ENCODE measurements around the gene SH2B3. TPM values are rescaled to one million over a fixed set of nuclear protein-coding genes. Genes with fewer than 3 reads are reported as not detected.
A peak's percentile ranks its signal among the peaks of the same experiment; 100 is the strongest.
"Not testable (repeated sequence)": the region's sequence is repeated elsewhere in the genome, so short reads cannot be mapped to it uniquely, and the experiment has no call there.

Gene SH2B3
- total and polyA plus RNA-seq, 2 donors from 2014 or later, result 7.3 to 35.0 TPM

GRCh38 chr12:111396726-111397445 lies 8.8 kb upstream of the SH2B3 start:
- no peaks in the 10 kb centered on the region for H3K9me3 ChIP-seq (ENCODE audit: control insufficient read depth in 2 of 3, insufficient read depth in 1 of 3, low read length in 3 of 3)
- peak; percentile 98 for TF ChIP-seq CTCF (IDR thresholded peaks at IDR 0.05; ENCODE audit: borderline replicate concordance, extremely low read depth, insufficient read depth)
- H3K4me3 ChIP-seq (ENCODE audit: low read length in 3 of 3), result no peak overlapping the region
- peak overlapping the region in 1 of 2 donors; percentile 1 for H3K27ac ChIP-seq (ENCODE audit: low read depth in 2 of 2, low read length in 2 of 2)
- H3K27me3 ChIP-seq (ENCODE audit: control insufficient read depth, insufficient read depth, low read length), result no peaks in the 10 kb centered on the region
- peak overlapping the region in 1 of 3 donors; percentile 75 for H3K9ac ChIP-seq (ENCODE audit: low read length in 3 of 3)
- intact Hi-C loops (cut with DNase I), result loop anchor here (5.0 kb wide), 1 partner anchor 55 kb away; no protein-coding TSS in a partner anchor
- H3K4me1 ChIP-seq (ENCODE audit: control insufficient read depth in 2 of 3, insufficient read depth in 2 of 3, low read depth in 1 of 3, low read length in 3 of 3), result peaks cover 0 to 5% (median 0%) of the 10 kb centered on the region in 3 donors
- FAIRE-seq (no peak), DNase-seq (peak; percentile 85 to 97 (median 88))
- no peaks in the 10 kb centered on the region for H3K36me3 ChIP-seq (ENCODE audit: control insufficient read depth in 2 of 3, insufficient read depth in 3 of 3, low read length in 3 of 3)

- peaks cover 0 to 12% (median 0%) of the 10 kb centered on the region in 3 donors for H3K4me1 ChIP-seq (ENCODE audit: control insufficient read depth in 2 of 3, insufficient read depth in 2 of 3, low read depth in 1 of 3, low read length in 3 of 3)
- no peaks in the 10 kb centered on the region for H3K9me3 ChIP-seq (ENCODE audit: control insufficient read depth in 2 of 3, insufficient read depth in 1 of 3, low read length in 3 of 3)
- no peak overlapping the region for H3K4me3 ChIP-seq (ENCODE audit: low read length in 3 of 3)
- intact Hi-C loops (cut with DNase I), result loop anchor here (5.0 kb wide), 1 partner anchor 54 kb away; no protein-coding TSS in a partner anchor
- no peak overlapping the region for H3K9ac ChIP-seq (ENCODE audit: low read length in 3 of 3)
- H3K27ac ChIP-seq (ENCODE audit: low read depth in 2 of 2, low read length in 2 of 2), result no peak overlapping the region
- no peak for TF ChIP-seq CTCF (IDR thresholded peaks at IDR 0.05; ENCODE audit: borderline replicate concordance, extremely low read depth, insufficient read depth)
- H3K36me3 ChIP-seq (ENCODE audit: control insufficient read depth in 2 of 3, insufficient read depth in 3 of 3, low read length in 3 of 3), result no peaks in the 10 kb centered on the region
- DNase-seq (no peak), FAIRE-seq (no peak)
- H3K27me3 ChIP-seq (ENCODE audit: control insufficient read depth, insufficient read depth, low read length), result no peaks in the 10 kb centered on the region
These were observed 7.2 kb upstream of the SH2B3 start for GRCh38 chr12:111398530-111398929.

GRCh38 chr12:111399741-111400404 lies 5.8 kb upstream of the SH2B3 start:
- H3K4me1 ChIP-seq (ENCODE audit: control insufficient read depth in 2 of 3, insufficient read depth in 2 of 3, low read depth in 1 of 3, low read length in 3 of 3), result peaks cover 0 to 21% (median 7%) of the 10 kb centered on the region in 3 donors
- H3K36me3 ChIP-seq (ENCODE audit: control insufficient read depth in 2 of 3, insufficient read depth in 3 of 3, low read length in 3 of 3); DNase-seq; H3K4me3 ChIP-seq (ENCODE audit: low read length in 3 of 3); H3K27ac ChIP-seq (ENCODE audit: low read depth in 2 of 2, low read length in 2 of 2); H3K27me3 ChIP-seq (ENCODE audit: control insufficient read depth, insufficient read depth, low read length); H3K9me3 ChIP-seq (ENCODE audit: control insufficient read depth in 2 of 3, insufficient read depth in 1 of 3, low read length in 3 of 3); FAIRE-seq; H3K9ac ChIP-seq (ENCODE audit: low read length in 3 of 3): not testable (repeated sequence)
- intact Hi-C loops (cut with DNase I), result loop anchor here (5.0 kb wide), 1 partner anchor 52 kb away; no protein-coding TSS in a partner anchor

GRCh38 chr12:111401167-111401605 lies 4.5 kb upstream of the SH2B3 start:
- Histone ChIP-seq H3K9ac (ENCODE audit: low read length in 3 of 3) (no peak overlapping the region), H3K4me1 (ENCODE audit: control insufficient read depth in 2 of 3, insufficient read depth in 2 of 3, low read depth in 1 of 3, low read length in 3 of 3) (peaks cover 0 to 22% (median 7%) of the 10 kb centered on the region in 3 donors), H3K36me3 (ENCODE audit: control insufficient read depth in 2 of 3, insufficient read depth in 3 of 3, low read length in 3 of 3) (no peaks in the 10 kb centered on the region), H3K27ac (ENCODE audit: low read depth in 2 of 2, low read length in 2 of 2) (no peak overlapping the region), H3K27me3 (ENCODE audit: control insufficient read depth, insufficient read depth, low read length) (no peaks in the 10 kb centered on the region), H3K4me3 (ENCODE audit: low read length in 3 of 3) (no peak overlapping the region), H3K9me3 (ENCODE audit: control insufficient read depth in 2 of 3, insufficient read depth in 1 of 3, low read length in 3 of 3) (no peaks in the 10 kb centered on the region)
- intact Hi-C loops (cut with DNase I), result no loop called here
- no peak for DNase-seq
- no peak for TF ChIP-seq CTCF (IDR thresholded peaks at IDR 0.05; ENCODE audit: borderline replicate concordance, extremely low read depth, insufficient read depth)
- FAIRE-seq, result no peak

- H3K27me3 ChIP-seq (ENCODE audit: control insufficient read depth, insufficient read depth, low read length); H3K27ac ChIP-seq (ENCODE audit: low read depth in 2 of 2, low read length in 2 of 2); H3K36me3 ChIP-seq (ENCODE audit: control insufficient read depth in 2 of 3, insufficient read depth in 3 of 3, low read length in 3 of 3); H3K4me3 ChIP-seq (ENCODE audit: low read length in 3 of 3); DNase-seq; intact Hi-C loops (cut with DNase I); FAIRE-seq; H3K9me3 ChIP-seq (ENCODE audit: control insufficient read depth in 2 of 3, insufficient read depth in 1 of 3, low read length in 3 of 3); H3K9ac ChIP-seq (ENCODE audit: low read length in 3 of 3): not testable (repeated sequence)
- peaks cover 0 to 30% (median 7%) of the 10 kb centered on the region in 3 donors for H3K4me1 ChIP-seq (ENCODE audit: control insufficient read depth in 2 of 3, insufficient read depth in 2 of 3, low read depth in 1 of 3, low read length in 3 of 3)
These were observed 3.3 kb upstream of the SH2B3 start for GRCh38 chr12:111402490-111402824.
